Transverse colon (tissue), 3 donors: ENCODE results near the gene RTN4.

Experiments
- POLR2A ChIP-seq: fragments of 450-650 bp; IDR thresholded peaks from one replicate; pipeline ENCODE4 v1.6.1; 2016; ENCODE audit warnings: antibody characterized with exemption, mild to moderate bottlenecking, moderate library complexity
- POLR2AphosphoS5 ChIP-seq, 3 donors: sonication (generic); formaldehyde crosslinking; IDR thresholded peaks; one replicate each; pipeline ENCODE4 v1.6.1; 2016; ENCODE audit warnings: antibody characterized with exemption in 3 of 3

DNA sequence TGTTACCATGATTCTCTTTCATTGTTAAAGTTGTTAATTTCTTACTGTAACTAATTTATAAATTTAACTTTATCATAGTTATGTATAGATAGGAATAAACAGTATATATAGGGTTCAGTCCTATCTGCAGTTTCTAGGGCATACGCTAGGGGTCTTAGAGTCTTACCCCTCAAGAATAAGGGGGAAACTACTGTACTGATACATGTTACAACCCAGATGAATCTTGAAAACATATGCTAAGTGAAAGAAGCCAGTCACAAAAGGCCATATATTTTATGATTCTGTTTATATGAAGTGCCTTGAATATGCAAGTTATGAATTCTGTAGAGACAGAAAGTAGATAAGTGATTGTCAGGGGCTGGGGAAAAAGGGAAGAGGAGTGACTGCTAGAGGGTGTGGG is 52.4 kb downstream of the RTN4 start:
- TF ChIP-seq POLR2A (no peak), POLR2AphosphoS5 (IDR thresholded peaks at IDR 0.05) (no peak)
